CD14-positive monocyte (primary cell): ENCODE data around the gene MYOZ2. TPM values are rescaled to one million over a fixed set of nuclear protein-coding genes. Genes with fewer than 3 reads are reported as not detected.

Source experiments
- DNase-seq, 3 donors: peaks; one replicate each; pipeline ENCODE4 v3.0.0-alpha.2; 2011 to 2022
- H2AFZ ChIP-seq: 2 replicates; pipeline ENCODE4 v1.6.0; 2012; ENCODE audit warnings: mild to moderate bottlenecking, low read depth, low read length, inconsistent platforms; ENCODE audit not compliant: insufficient read depth, poor library complexity, severe bottlenecking
- H3K27ac ChIP-seq, 2 donors: 1 replicate in 1 of 2; 2 replicates in 1 of 2; pipeline ENCODE4 v1.5.1; 2012 to 2013; ENCODE audit warnings: low read length in 2 of 2, control low read depth in 1 of 2, inconsistent platforms in 1 of 2, low read depth in 1 of 2, mild to moderate bottlenecking in 1 of 2
- H3K27me3 ChIP-seq, 2 donors: one replicate each; pipeline versions ENCODE4 v1.6.0 to v1.6.1; 2011 to 2013; ENCODE audit warnings: low read length in 2 of 2; ENCODE audit not compliant: control insufficient read depth in 2 of 2, insufficient read depth in 2 of 2
- H3K36me3 ChIP-seq, 2 donors: replicated peaks in 1 of 2; 1 replicate in 1 of 2; 2 replicates in 1 of 2; pipeline versions ENCODE4 v1.5.1 to v1.6.1; 2012 to 2013; ENCODE audit warnings: low read length in 2 of 2, control low read depth in 1 of 2, inconsistent platforms in 1 of 2, mild to moderate bottlenecking in 1 of 2; ENCODE audit not compliant: insufficient read depth in 2 of 2, control insufficient read depth in 1 of 2
- H3K4me1 ChIP-seq, 2 donors: 1 replicate in 1 of 2; 2 replicates in 1 of 2; pipeline versions ENCODE4 v1.5.1 to v1.6.1; 2012 to 2013; ENCODE audit warnings: low read length in 2 of 2, control low read depth in 1 of 2, inconsistent platforms in 1 of 2, mild to moderate bottlenecking in 1 of 2, moderate library complexity in 1 of 2; ENCODE audit not compliant: insufficient read depth in 2 of 2, control insufficient read depth in 1 of 2
- H3K4me2 ChIP-seq: replicated peaks from 2 replicates; pipeline ENCODE3; 2012; ENCODE audit warnings: low read length, moderate library complexity, mild to moderate bottlenecking; ENCODE audit not compliant: poor library complexity, severe bottlenecking; ENCODE audit errors: extremely low read depth
- H3K4me3 ChIP-seq, 3 experiments: fragments of 200-600 bp in 1 of 3; sonication (generic) in 1 of 3; replicated peaks in 1 of 3; 1 replicate in 2 of 3; 2 replicates in 1 of 3; pipeline ENCODE4 v1.5.1; 2011 to 2013; ENCODE audit warnings: low read length in 3 of 3, mild to moderate bottlenecking in 3 of 3, control low read depth in 2 of 3, low read depth in 2 of 3, inconsistent platforms in 1 of 3, moderate library complexity in 1 of 3
- H3K79me2 ChIP-seq: 2 replicates; pipeline ENCODE4 v1.6.0; 2012; ENCODE audit warnings: mild to moderate bottlenecking, control low read depth, inconsistent platforms, low read length, moderate library complexity; ENCODE audit not compliant: insufficient read depth
- H3K9ac ChIP-seq: 2 replicates; pipeline ENCODE4 v1.6.0; 2017; ENCODE audit warnings: low read length, mild to moderate bottlenecking; ENCODE audit not compliant: insufficient read depth, poor library complexity, severe bottlenecking
- H3K9me3 ChIP-seq, 2 donors: replicated peaks in 1 of 2; 1 replicate in 1 of 2; 2 replicates in 1 of 2; pipeline versions ENCODE4 v1.5.1 to v1.6.1; 2012 to 2013; ENCODE audit warnings: low read length in 2 of 2, control low read depth in 1 of 2; ENCODE audit not compliant: control insufficient read depth in 1 of 2, insufficient read depth in 1 of 2
- H4K20me1 ChIP-seq: 2 replicates; pipeline ENCODE4 v1.6.0; 2012; ENCODE audit warnings: mild to moderate bottlenecking, low read length, control low read depth, moderate library complexity; ENCODE audit not compliant: insufficient read depth
- H3K27ac Mint-ChIP-seq, 7 donors: one replicate each; pipeline ENCODE4 v1.8.0; 2020; ENCODE audit warnings: mild to moderate bottlenecking in 7 of 7, mixed read lengths in 7 of 7, moderate library complexity in 6 of 7, inconsistent platforms in 2 of 7
- H3K27me3 Mint-ChIP-seq, 3 donors: one replicate each; pipeline ENCODE4 v1.8.0; 2021 to 2022; ENCODE audit warnings: low read depth in 3 of 3, mild to moderate bottlenecking in 3 of 3, mixed read lengths in 3 of 3, moderate library complexity in 3 of 3, inconsistent platforms in 1 of 3
- H3K36me3 Mint-ChIP-seq, 2 donors: one replicate each; pipeline ENCODE4 v1.8.0; 2020; ENCODE audit warnings: mixed read lengths in 2 of 2, inconsistent platforms in 1 of 2, mild to moderate bottlenecking in 1 of 2
- H3K4me1 Mint-ChIP-seq: one replicate; pipeline ENCODE4 v1.8.0; 2020; ENCODE audit warnings: mild to moderate bottlenecking, mixed read lengths
- H3K4me3 Mint-ChIP-seq, 2 donors: one replicate each; pipeline ENCODE4 v1.8.0; 2020; ENCODE audit warnings: mild to moderate bottlenecking in 2 of 2, mixed read lengths in 2 of 2, moderate library complexity in 1 of 2
- H3K9me3 Mint-ChIP-seq, 7 donors: one replicate each; pipeline ENCODE4 v1.8.0; 2020 to 2022; ENCODE audit warnings: mixed read lengths in 7 of 7, mild to moderate bottlenecking in 6 of 7, moderate library complexity in 6 of 7, inconsistent platforms in 2 of 7
- CTCF ChIP-seq: fragments of 200-600 bp; IDR thresholded peaks from one replicate; pipeline ENCODE4 v1.8.0; 2022; ENCODE audit warnings: antibody characterized with exemption, mild to moderate bottlenecking
- intact Hi-C, 2 donors: fragments of 100-400 bp; cut with micrococcal nuclease; formaldehyde crosslinking; loops; one replicate each; pipeline versions ENCODE4 v1.15.0 to v1.15.1; 2023
- polyA plus RNA-seq, 3 donors: library from polyadenylated mRNA; depleted of rRNA in 1 of 3; unstranded in 2 of 3; stranded (reverse) in 1 of 3; fragments of 300-500 nt in 2 of 3; fragments of >200 nt in 1 of 3; fragmentation: Illumina TruSeq in 2 of 3; gene quantifications; 1 replicate in 2 of 3; 2 replicates in 1 of 3; pipeline ENCODE4 v1.2.3, GENCODE V29; 2012 to 2021

Gene MYOZ2
- polyA plus RNA-seq, 3 donors, result not detected

GRCh38 chr4:119124352-119124751, 11.3 kb upstream of the MYOZ2 start:
- peaks cover 0 to 3% (median 0%) of the 10 kb centered on the region in 7 donors for H3K9me3 Mint-ChIP-seq
- Histone ChIP-seq H2AFZ (peak overlapping the region; percentile 63), H3K36me3 (no peaks in the 10 kb centered on the region), H3K4me3 (peak overlapping the region in 1 of 3 experiments; percentile 40), H3K4me2 (peak overlapping the region; percentile 26), H3K9ac (no peak overlapping the region), H4K20me1 (no peaks in the 10 kb centered on the region), H3K9me3 (no peaks in the 10 kb centered on the region), H3K27me3 (no peaks in the 10 kb centered on the region), H3K79me2 (no peaks in the 10 kb centered on the region), H3K4me1 (peaks cover 8 to 13% of the 10 kb centered on the region in 2 donors), H3K27ac (peak overlapping the region in 1 of 2 donors; percentile 40)
- intact Hi-C loops, result loop anchor here in 1 of 2 donors (10.0 kb wide), 1 partner anchor 80 kb away; no protein-coding TSS in a partner anchor
- peaks cover 12% of the 10 kb centered on the region for H3K4me1 Mint-ChIP-seq
- peak overlapping the region in 6 of 7 donors; percentile 58 to 85 (median 68) for H3K27ac Mint-ChIP-seq
- TF ChIP-seq CTCF, result no peak
- no peaks in the 10 kb centered on the region for H3K36me3 Mint-ChIP-seq
- H3K27me3 Mint-ChIP-seq, result no peaks in the 10 kb centered on the region
- peak overlapping the region in 1 of 2 donors; percentile 79 for H3K4me3 Mint-ChIP-seq
- peak in 2 of 3 donors; percentile 13 to 43 for DNase-seq

GRCh38 chr4:119125931-119126330, 9.7 kb upstream of the MYOZ2 start:
- peaks cover 0 to 3% (median 0%) of the 10 kb centered on the region in 7 donors for H3K9me3 Mint-ChIP-seq
- H3K4me3 Mint-ChIP-seq, result no peak overlapping the region

More at GRCh38 chr4:119125931-119126330, 9.7 kb upstream of the MYOZ2 start:
- no peaks in the 10 kb centered on the region for H4K20me1 ChIP-seq
- H3K36me3 ChIP-seq, result no peaks in the 10 kb centered on the region
- no peak for DNase-seq
- H3K27ac ChIP-seq, result no peak overlapping the region
- H3K9ac ChIP-seq, result no peak overlapping the region
- no peak overlapping the region for H2AFZ ChIP-seq
- H3K9me3 ChIP-seq, result no peaks in the 10 kb centered on the region
- H3K4me1 ChIP-seq, result peaks cover 8 to 13% of the 10 kb centered on the region in 2 donors
- TF ChIP-seq CTCF, result no peak
- H3K27ac Mint-ChIP-seq, result no peak overlapping the region
- no peaks in the 10 kb centered on the region for H3K27me3 Mint-ChIP-seq
- H3K36me3 Mint-ChIP-seq, result no peaks in the 10 kb centered on the region
- H3K4me3 ChIP-seq, result no peak overlapping the region
- no peak overlapping the region for H3K4me2 ChIP-seq
- H3K4me1 Mint-ChIP-seq, result peaks cover 12% of the 10 kb centered on the region
- H3K79me2 ChIP-seq, result no peaks in the 10 kb centered on the region
- H3K27me3 ChIP-seq, result no peaks in the 10 kb centered on the region
- intact Hi-C loops, result loop anchor here in 1 of 2 donors (10.0 kb wide), 1 partner anchor 81 kb away; no protein-coding TSS in a partner anchor
